C4-2B (cell line): ENCODE measurements around the gene RNF125.

Source experiments
- ZFX ChIP-seq: fragments of 450-650 bp; IDR thresholded peaks from 2 replicates; pipeline ENCODE4 v1.6.1; 2017
- TF ChIP-seq, protein P1 (sequence below): fragments of 450-650 bp; conservative IDR thresholded peaks from 2 replicates; pipeline ENCODE4 v1.5.1; 2017; ENCODE audit warnings: mild to moderate bottlenecking

DNA sequence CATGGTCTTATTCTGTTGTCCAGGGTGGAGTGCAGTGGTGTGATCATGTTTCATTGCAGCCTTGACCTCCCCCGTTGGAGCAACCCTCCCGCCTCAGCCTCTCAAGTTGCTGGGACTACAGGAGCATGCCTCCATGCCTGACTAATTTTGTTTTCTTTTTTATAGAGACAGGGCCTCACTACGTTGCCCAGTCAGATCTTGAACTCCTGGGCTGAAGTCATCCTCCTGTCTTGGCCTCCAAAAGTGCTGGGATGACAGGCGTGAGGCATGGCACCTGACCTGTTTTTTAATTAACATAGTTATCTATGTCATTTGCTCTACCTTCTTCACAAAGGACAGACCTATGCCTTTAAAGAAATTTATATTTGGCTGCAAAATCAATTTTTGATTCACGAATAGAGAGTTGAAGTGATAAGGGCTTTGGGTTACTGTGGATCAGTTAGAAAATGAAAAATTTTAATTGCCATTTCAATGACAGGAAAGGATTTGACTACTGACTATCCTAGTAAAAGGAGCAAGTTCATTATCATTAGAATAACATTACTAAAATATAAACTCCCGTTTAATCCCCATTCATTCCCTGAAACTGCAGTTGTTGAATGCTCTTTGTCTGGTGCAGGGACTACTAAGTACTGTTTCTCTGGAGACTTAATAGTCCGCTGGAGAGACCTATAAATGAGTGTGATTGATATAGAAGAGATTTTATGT lies 76.7 kb downstream of the RNF125 start:
- TF ChIP-seq, protein P1, sequence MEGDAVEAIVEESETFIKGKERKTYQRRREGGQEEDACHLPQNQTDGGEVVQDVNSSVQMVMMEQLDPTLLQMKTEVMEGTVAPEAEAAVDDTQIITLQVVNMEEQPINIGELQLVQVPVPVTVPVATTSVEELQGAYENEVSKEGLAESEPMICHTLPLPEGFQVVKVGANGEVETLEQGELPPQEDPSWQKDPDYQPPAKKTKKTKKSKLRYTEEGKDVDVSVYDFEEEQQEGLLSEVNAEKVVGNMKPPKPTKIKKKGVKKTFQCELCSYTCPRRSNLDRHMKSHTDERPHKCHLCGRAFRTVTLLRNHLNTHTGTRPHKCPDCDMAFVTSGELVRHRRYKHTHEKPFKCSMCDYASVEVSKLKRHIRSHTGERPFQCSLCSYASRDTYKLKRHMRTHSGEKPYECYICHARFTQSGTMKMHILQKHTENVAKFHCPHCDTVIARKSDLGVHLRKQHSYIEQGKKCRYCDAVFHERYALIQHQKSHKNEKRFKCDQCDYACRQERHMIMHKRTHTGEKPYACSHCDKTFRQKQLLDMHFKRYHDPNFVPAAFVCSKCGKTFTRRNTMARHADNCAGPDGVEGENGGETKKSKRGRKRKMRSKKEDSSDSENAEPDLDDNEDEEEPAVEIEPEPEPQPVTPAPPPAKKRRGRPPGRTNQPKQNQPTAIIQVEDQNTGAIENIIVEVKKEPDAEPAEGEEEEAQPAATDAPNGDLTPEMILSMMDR = no peak
- no peak for TF ChIP-seq ZFX
